K562 (cell line): Measurements from ENCODE around the gene ATP6V1G2. TPM values are rescaled to one million over a fixed set of nuclear protein-coding genes. Genes with fewer than 3 reads are reported as not detected.

Experiments used
- polyA plus RNA-seq, 8 experiments: library from polyadenylated mRNA; depleted of rRNA in 4 of 8; stranded (reverse) in 5 of 8; unstranded in 3 of 8; fragments of >200 nt; fragmentation: Nextera tagmentation in 2 of 8; fragmentation: Illumina TruSeq in 1 of 8; extraction: Ambion mirVana in 2 of 8; extraction: Trizol in 1 of 8; gene quantifications; 2 replicates each; pipeline versions ENCODE4 v1.2.1 to v1.2.3, GENCODE V29; 2011 to 2014; ENCODE audit warnings: inconsistent platforms in 1 of 8, missing spikeins in 1 of 8
- small RNA-seq: library from RNA; depleted of rRNA; stranded (forward); fragments of <200 nt; gene quantifications from one replicate; pipeline ENCODE3, GENCODE V24; 2014
- total RNA-seq, 7 experiments: library from RNA; depleted of rRNA in 6 of 7; stranded (reverse); fragments of >200 nt in 6 of 7; fragmentation: Illumina TruSeq in 2 of 7; extraction: Trizol in 2 of 7; gene quantifications; 2 replicates each; pipeline versions ENCODE4 v1.2.1 to v1.2.3, GENCODE V29; 2011 to 2021; ENCODE audit warnings: low replicate concordance in 1 of 7

The ATP6V1G2 gene
- total and polyA plus RNA-seq, 9 of the 15 experiments (the other 6 are each of a cell fraction or from before 2014, with no cell fraction given): 0.14 to 1.5 (median 0.33) TPM

Small RNAs within 50 kb of the gene (small RNA-seq; reads per million reads assigned to genes)
- gene AL663061.1 (not detected), gene RF00019 (not detected), gene SNORD117 (488 reads per million, percentile 99 among the genes with 10 or more reads in this experiment), gene SNORD84 (not detected)

Other genes with a start within 250 kb of the ATP6V1G2 start
Only the 7 nearest of the 31 such genes appear.
- not detected in 2 replicates for gene MCCD1, start 17.6 kb downstream of the ATP6V1G2 start, total RNA-seq (2014; rRNA removed)
- gene MCCD1, start 17.6 kb downstream of the ATP6V1G2 start, total RNA-seq (2014; rRNA removed; fragmentation: Illumina TruSeq; extraction: Trizol): not detected in 2 replicates
- not detected in 2 replicates for gene MCCD1, start 17.6 kb downstream of the ATP6V1G2 start, total RNA-seq (2015; rRNA removed; fragmentation: Illumina TruSeq; extraction: Trizol)
- not detected in 2 replicates for gene MCCD1, start 17.6 kb downstream of the ATP6V1G2 start, total RNA-seq (2021)
- gene MCCD1, start 17.6 kb downstream of the ATP6V1G2 start, polyA plus RNA-seq (2011; rRNA removed): not detected in 2 replicates
- gene MCCD1, start 17.6 kb downstream of the ATP6V1G2 start, polyA plus RNA-seq (2014; fragmentation: Illumina TruSeq; extraction: Trizol): not detected in 2 replicates
- not detected for gene MCCD1, start 17.6 kb downstream of the ATP6V1G2 start, polyA plus RNA-seq (2014; fragmentation: Nextera tagmentation; extraction: Ambion mirVana)
- gene MCCD1, start 17.6 kb downstream of the ATP6V1G2 start, polyA plus RNA-seq (2014; rRNA removed): not detected in 2 replicates
- gene DDX39B, start 4.6 kb downstream of the ATP6V1G2 start, total RNA-seq (2014; rRNA removed): 769 and 923 TPM in 2 replicates
- 541 and 592 TPM in 2 replicates for gene DDX39B, start 4.6 kb downstream of the ATP6V1G2 start, total RNA-seq (2014; rRNA removed; fragmentation: Illumina TruSeq; extraction: Trizol)
- 468 and 485 TPM in 2 replicates for gene DDX39B, start 4.6 kb downstream of the ATP6V1G2 start, total RNA-seq (2015; rRNA removed; fragmentation: Illumina TruSeq; extraction: Trizol)
- 539 and 597 TPM in 2 replicates for gene DDX39B, start 4.6 kb downstream of the ATP6V1G2 start, total RNA-seq (2021)
- gene DDX39B, start 4.6 kb downstream of the ATP6V1G2 start, polyA plus RNA-seq (2011; rRNA removed): 665 and 668 TPM in 2 replicates
- 542 and 628 TPM in 2 replicates for gene DDX39B, start 4.6 kb downstream of the ATP6V1G2 start, polyA plus RNA-seq (2014; fragmentation: Illumina TruSeq; extraction: Trizol)
- 100 to 1,000 TPM; 479 to 565 TPM for gene DDX39B, start 4.6 kb downstream of the ATP6V1G2 start, polyA plus RNA-seq (2014; fragmentation: Nextera tagmentation; extraction: Ambion mirVana)
- 869 and 906 TPM in 2 replicates for gene DDX39B, start 4.6 kb downstream of the ATP6V1G2 start, polyA plus RNA-seq (2014; rRNA removed)
- 32.9 and 33.1 TPM in 2 replicates for gene NFKBIL1, start 1.0 kb upstream of the ATP6V1G2 start, total RNA-seq (2014; rRNA removed)
- 5.8 and 7.6 TPM in 2 replicates for gene NFKBIL1, start 1.0 kb upstream of the ATP6V1G2 start, total RNA-seq (2014; rRNA removed; fragmentation: Illumina TruSeq; extraction: Trizol)
- gene NFKBIL1, start 1.0 kb upstream of the ATP6V1G2 start, total RNA-seq (2015; rRNA removed; fragmentation: Illumina TruSeq; extraction: Trizol): 17.0 and 18.1 TPM in 2 replicates
- gene NFKBIL1, start 1.0 kb upstream of the ATP6V1G2 start, total RNA-seq (2021): 24.7 and 28.7 TPM in 2 replicates
- 5.7 and 9.0 TPM in 2 replicates for gene NFKBIL1, start 1.0 kb upstream of the ATP6V1G2 start, polyA plus RNA-seq (2011; rRNA removed)
- 4.3 and 14.0 TPM in 2 replicates for gene NFKBIL1, start 1.0 kb upstream of the ATP6V1G2 start, polyA plus RNA-seq (2014; fragmentation: Illumina TruSeq; extraction: Trizol)
- gene NFKBIL1, start 1.0 kb upstream of the ATP6V1G2 start, polyA plus RNA-seq (2014; fragmentation: Nextera tagmentation; extraction: Ambion mirVana): under 1 TPM; 0.49 to 0.59 TPM
- 26.6 and 32.6 TPM in 2 replicates for gene NFKBIL1, start 1.0 kb upstream of the ATP6V1G2 start, polyA plus RNA-seq (2014; rRNA removed)
- gene LTA, start 25.7 kb upstream of the ATP6V1G2 start, total RNA-seq (2014; rRNA removed): not detected in 2 replicates
- not detected in 2 replicates for gene LTA, start 25.7 kb upstream of the ATP6V1G2 start, total RNA-seq (2014; rRNA removed; fragmentation: Illumina TruSeq; extraction: Trizol)
- not detected in 2 replicates for gene LTA, start 25.7 kb upstream of the ATP6V1G2 start, total RNA-seq (2015; rRNA removed; fragmentation: Illumina TruSeq; extraction: Trizol)
- 0.80 and 0.87 TPM in 2 replicates for gene LTA, start 25.7 kb upstream of the ATP6V1G2 start, total RNA-seq (2021)
- gene LTA, start 25.7 kb upstream of the ATP6V1G2 start, polyA plus RNA-seq (2011; rRNA removed): not detected in 2 replicates
- not detected in 2 replicates for gene LTA, start 25.7 kb upstream of the ATP6V1G2 start, polyA plus RNA-seq (2014; fragmentation: Illumina TruSeq; extraction: Trizol)
- gene LTA, start 25.7 kb upstream of the ATP6V1G2 start, polyA plus RNA-seq (2014; fragmentation: Nextera tagmentation; extraction: Ambion mirVana): not detected
- not detected in 2 replicates for gene LTA, start 25.7 kb upstream of the ATP6V1G2 start, polyA plus RNA-seq (2014; rRNA removed)
- gene TNF, start 29.0 kb upstream of the ATP6V1G2 start, total RNA-seq (2014; rRNA removed): not detected in 2 replicates
- gene TNF, start 29.0 kb upstream of the ATP6V1G2 start, total RNA-seq (2014; rRNA removed; fragmentation: Illumina TruSeq; extraction: Trizol): not detected in 2 replicates
- gene TNF, start 29.0 kb upstream of the ATP6V1G2 start, total RNA-seq (2015; rRNA removed; fragmentation: Illumina TruSeq; extraction: Trizol): not detected in 2 replicates
- gene TNF, start 29.0 kb upstream of the ATP6V1G2 start, total RNA-seq (2021): 0.36 and 0.40 TPM in 2 replicates
- gene TNF, start 29.0 kb upstream of the ATP6V1G2 start, polyA plus RNA-seq (2011; rRNA removed): not detected in 2 replicates
- gene TNF, start 29.0 kb upstream of the ATP6V1G2 start, polyA plus RNA-seq (2014; fragmentation: Illumina TruSeq; extraction: Trizol): not detected in 2 replicates
- gene TNF, start 29.0 kb upstream of the ATP6V1G2 start, polyA plus RNA-seq (2014; fragmentation: Nextera tagmentation; extraction: Ambion mirVana): not detected
- gene TNF, start 29.0 kb upstream of the ATP6V1G2 start, polyA plus RNA-seq (2014; rRNA removed): 0.08 TPM in 1 of 2 replicates, not detected in the other
- gene LTB, start 35.8 kb upstream of the ATP6V1G2 start, total RNA-seq (2014; rRNA removed): not detected in 2 replicates
- gene LTB, start 35.8 kb upstream of the ATP6V1G2 start, total RNA-seq (2014; rRNA removed; fragmentation: Illumina TruSeq; extraction: Trizol): not detected in 2 replicates
- gene LTB, start 35.8 kb upstream of the ATP6V1G2 start, total RNA-seq (2015; rRNA removed; fragmentation: Illumina TruSeq; extraction: Trizol): 0.30 TPM in 1 of 2 replicates, not detected in the other
- 0.51 and 1.0 TPM in 2 replicates for gene LTB, start 35.8 kb upstream of the ATP6V1G2 start, total RNA-seq (2021)
- gene LTB, start 35.8 kb upstream of the ATP6V1G2 start, polyA plus RNA-seq (2011; rRNA removed): 0.11 TPM in 1 of 2 replicates, not detected in the other
- not detected in 2 replicates for gene LTB, start 35.8 kb upstream of the ATP6V1G2 start, polyA plus RNA-seq (2014; fragmentation: Illumina TruSeq; extraction: Trizol)
- gene LTB, start 35.8 kb upstream of the ATP6V1G2 start, polyA plus RNA-seq (2014; fragmentation: Nextera tagmentation; extraction: Ambion mirVana): not detected
- gene LTB, start 35.8 kb upstream of the ATP6V1G2 start, polyA plus RNA-seq (2014; rRNA removed): 0.07 and 0.27 TPM in 2 replicates
- 0.49 and 0.82 TPM in 2 replicates for gene LST1, start 39.7 kb upstream of the ATP6V1G2 start, total RNA-seq (2014; rRNA removed)
- 0.99 and 1.3 TPM in 2 replicates for gene LST1, start 39.7 kb upstream of the ATP6V1G2 start, total RNA-seq (2014; rRNA removed; fragmentation: Illumina TruSeq; extraction: Trizol)
- 7.6 and 7.8 TPM in 2 replicates for gene LST1, start 39.7 kb upstream of the ATP6V1G2 start, total RNA-seq (2015; rRNA removed; fragmentation: Illumina TruSeq; extraction: Trizol)
- 1.7 and 1.9 TPM in 2 replicates for gene LST1, start 39.7 kb upstream of the ATP6V1G2 start, total RNA-seq (2021)
- gene LST1, start 39.7 kb upstream of the ATP6V1G2 start, polyA plus RNA-seq (2011; rRNA removed): 1.3 and 2.5 TPM in 2 replicates
- gene LST1, start 39.7 kb upstream of the ATP6V1G2 start, polyA plus RNA-seq (2014; fragmentation: Illumina TruSeq; extraction: Trizol): 1.7 and 2.4 TPM in 2 replicates
- gene LST1, start 39.7 kb upstream of the ATP6V1G2 start, polyA plus RNA-seq (2014; fragmentation: Nextera tagmentation; extraction: Ambion mirVana): 1 to 10 TPM; 1.8 to 2.0 TPM
- gene LST1, start 39.7 kb upstream of the ATP6V1G2 start, polyA plus RNA-seq (2014; rRNA removed): 1.3 and 1.5 TPM in 2 replicates